Left renal cortex interstitium (tissue), 4 donors: ENCODE data around the gene OR6B1. TPM values are rescaled to one million over a fixed set of nuclear protein-coding genes. Genes with fewer than 3 reads are reported as not detected.
A peak's percentile ranks its signal among the peaks of the same experiment; 100 is the strongest.
"Not testable (repeated sequence)": the region's sequence is repeated elsewhere in the genome, so short reads cannot be mapped to it uniquely, and the experiment has no call there.

Source experiments
- DNase-seq, 4 donors: peaks; one replicate each; pipeline ENCODE4 v3.0.0-alpha.2; 2013; ENCODE audit warnings: low read depth in 4 of 4, low spot score in 2 of 4, missing footprints in 1 of 4
- polyA plus RNA-seq, 4 donors: library from polyadenylated mRNA; unstranded; fragments of 120-200 nt; gene quantifications; one replicate each; pipeline ENCODE4 v1.2.1, GENCODE V29; 2013; ENCODE audit not compliant: insufficient read length in 4 of 4

The OR6B1 gene
- polyA plus RNA-seq, 4 donors: 0.03 to 0.05 TPM; not detected in 2

- DNase-seq: no peak
Measured at GRCh38 chr7:144004703-144005102, 4.6 kb downstream of the OR6B1 start.

GRCh38 chr7:144006029-144006691, 6.0 kb downstream of the OR6B1 start:
- DNase-seq: no peak

- DNase-seq: no peak
Measured at GRCh38 chr7:144006692-144007042, 6.5 kb downstream of the OR6B1 start.

- no peak for DNase-seq
Measured at GRCh38 chr7:144009361-144009760, 9.2 kb downstream of the OR6B1 start.

DNA sequence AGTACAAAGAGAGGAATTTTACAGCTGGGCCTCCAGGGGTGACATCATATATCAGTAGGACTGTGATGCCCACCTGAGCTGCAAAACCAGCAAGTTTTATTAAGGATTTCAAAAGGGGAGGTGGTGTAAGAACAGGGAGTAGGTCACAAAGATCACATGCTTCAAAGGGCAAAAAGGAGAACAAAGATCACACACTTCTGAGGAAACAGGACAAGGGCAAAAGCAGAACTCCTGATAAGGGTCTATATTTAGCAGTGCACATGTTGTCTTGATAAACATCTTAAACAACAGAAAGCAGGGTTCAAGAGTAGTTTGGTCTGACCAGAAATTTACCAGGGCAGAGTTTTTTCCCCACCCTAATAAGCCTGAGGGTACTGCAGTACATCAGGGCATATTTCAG, 9.9 kb downstream of the OR6B1 start:
- not testable (repeated sequence) for DNase-seq

DNA sequence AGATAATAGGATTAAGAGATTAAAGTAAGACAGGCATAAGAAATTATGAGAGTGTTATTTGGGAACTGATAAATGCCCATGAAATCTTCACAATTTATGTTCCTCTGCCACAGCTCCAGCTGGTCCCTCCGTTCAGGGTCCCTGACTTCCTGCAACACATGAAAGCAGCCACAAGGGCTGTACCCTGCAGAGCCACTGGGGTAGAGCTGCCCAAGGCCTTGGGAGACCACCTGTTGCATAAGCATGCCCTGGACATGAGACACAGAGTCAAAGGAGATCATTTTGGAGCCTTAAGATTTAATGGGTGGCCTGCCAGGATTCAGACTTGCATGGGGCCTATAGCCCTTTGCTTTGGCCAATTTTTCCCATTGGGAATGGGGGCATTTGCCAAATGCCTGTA, 10.7 kb downstream of the OR6B1 start:
- not testable (repeated sequence) for DNase-seq

DNA sequence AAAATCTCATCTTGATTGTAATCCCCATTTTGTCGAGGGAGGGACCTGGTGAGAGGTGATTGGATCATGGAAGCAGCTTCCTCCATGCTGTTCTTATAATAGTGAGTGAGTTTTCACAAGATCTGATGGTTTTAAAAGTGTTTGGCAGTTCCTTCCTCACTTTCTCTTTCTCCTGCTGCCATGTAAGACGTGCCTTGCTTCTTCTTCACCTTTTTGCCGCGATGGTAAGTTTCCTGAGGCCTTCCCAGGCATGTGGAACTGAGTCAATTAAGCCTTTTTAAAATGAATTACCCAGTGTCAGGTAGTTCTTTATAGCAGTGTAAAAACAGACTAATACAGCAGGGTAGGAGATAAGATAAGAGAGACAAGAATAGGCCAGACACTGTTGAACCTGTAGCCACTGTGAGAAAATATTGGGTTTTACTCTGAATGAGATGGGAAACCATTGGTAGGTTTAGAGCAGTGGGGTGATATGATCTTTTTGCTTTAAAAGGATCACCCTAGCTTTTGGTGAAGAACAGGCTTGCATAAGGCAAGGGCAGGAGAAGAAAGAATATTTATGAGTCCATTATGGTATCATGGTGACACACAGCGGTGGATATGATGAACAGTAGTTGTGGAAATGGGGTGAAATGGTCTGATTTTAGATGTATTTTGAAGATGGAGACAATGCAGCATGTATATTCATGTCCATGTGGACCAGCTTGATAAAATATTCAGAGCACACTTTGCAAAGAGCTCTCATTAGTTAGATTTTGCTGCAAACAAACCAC, 11.5 kb downstream of the OR6B1 start:
- DNase-seq: no peak

DNA sequence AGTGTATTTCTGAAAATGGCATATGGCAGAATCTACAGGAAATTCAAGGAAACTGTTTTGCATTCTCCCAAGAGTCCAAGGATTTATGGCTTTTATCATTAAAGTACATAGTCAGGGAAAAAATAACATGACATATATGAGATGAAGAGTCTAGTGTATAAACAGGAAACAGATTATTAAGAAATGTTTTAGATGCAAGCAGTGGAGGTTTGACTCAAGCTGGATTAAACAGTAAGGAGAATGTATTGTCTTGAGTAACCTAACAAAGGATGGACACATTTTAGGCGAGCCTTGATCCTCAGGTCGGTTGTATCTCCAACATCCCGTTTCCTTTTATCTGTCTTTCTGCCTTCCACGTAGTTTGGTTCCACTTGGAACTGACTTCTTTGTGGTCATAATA, 17.9 kb downstream of the OR6B1 start:
- DNase-seq: no peak

DNA sequence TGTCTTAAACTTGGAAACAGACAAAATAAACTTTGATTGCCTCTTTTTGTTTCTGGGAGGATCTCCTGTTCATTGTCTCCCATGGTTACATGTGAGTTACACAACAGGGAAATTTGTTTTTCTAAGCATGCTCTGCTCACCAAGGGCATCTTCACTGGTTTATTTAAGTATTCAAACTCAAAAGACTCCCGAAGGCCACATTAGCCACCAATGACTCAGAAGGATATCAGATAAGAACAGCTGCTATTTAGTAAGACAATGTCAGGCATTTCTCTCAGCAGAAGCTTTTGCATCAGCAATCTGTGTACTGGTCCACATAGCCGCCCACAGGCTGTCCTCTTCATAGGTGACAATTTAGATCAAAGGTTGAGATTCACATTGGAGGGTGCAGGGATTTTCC, 19.3 kb downstream of the OR6B1 start:
- no peak for DNase-seq

- DNase-seq: no peak
Measured at GRCh38 chr7:144020340-144020739, 20.2 kb downstream of the OR6B1 start.

DNA sequence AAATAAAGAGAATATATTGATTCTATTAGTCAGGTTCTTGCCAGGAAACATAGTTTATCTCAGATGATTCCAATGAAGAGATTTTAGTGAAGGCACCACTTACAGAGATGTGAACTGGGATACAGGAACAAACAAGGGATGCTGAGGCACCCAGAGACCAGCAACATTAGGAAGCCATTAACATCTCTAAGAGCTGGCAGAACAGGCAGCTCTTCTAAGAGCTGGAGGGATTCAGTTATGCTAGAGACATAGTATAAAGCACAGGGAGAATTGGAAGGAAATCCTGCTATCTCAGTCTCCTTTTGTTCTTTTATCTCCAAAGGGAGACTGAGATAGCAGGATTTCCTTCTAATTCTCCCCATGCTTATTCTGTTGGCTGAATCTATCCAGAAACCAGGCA, 22.0 kb downstream of the OR6B1 start:
- no peak for DNase-seq

DNA sequence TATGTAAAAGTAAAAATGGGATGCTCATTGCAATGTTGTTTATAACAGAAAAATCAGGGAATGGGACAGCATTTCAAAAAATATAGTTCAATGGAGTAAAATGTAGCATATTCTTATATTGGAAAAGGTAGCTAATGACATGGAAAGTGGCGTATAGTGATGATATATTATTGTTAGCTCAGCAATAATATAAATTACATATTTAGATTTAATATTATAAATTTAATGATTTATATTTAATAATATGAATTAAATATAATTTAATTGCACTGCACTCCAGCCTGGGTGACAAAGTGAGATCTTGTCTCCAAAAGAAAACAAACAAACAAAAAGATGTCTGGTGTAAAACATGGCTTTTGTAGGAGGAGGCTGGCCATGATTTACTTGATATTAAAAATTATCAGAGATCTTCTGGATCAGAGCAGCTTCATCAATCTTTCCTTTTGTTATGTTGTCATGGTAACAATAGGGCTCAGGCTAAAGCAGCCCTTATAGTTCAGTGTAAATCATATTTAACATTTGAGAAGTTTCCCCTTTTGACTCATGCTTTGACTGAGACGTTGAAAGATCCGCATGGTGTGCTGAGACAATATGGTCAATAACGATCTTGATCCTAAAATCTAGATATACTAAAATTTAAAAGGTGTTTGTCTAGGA, 23.2 kb downstream of the OR6B1 start:
- DNase-seq: no peak

DNA sequence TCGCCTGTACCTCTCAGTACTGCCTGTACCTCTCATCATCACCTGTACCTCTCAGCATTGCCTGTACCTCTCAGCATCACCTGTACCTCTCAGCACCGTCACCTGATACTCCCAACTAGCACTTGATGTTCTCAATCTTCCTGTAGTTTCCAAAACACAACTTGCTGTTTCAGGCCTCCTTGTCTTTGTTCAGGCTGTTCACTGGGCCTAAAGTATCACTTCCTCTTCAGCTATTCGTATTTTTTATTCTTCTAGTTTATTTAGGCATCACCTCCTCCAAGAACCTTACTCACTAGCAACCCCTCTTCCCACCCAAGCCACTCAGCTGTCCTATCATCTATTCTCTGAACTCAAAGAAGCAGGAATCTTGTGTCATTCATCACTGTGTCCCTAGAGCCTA, 24.1 kb downstream of the OR6B1 start:
- no peak for DNase-seq

DNA sequence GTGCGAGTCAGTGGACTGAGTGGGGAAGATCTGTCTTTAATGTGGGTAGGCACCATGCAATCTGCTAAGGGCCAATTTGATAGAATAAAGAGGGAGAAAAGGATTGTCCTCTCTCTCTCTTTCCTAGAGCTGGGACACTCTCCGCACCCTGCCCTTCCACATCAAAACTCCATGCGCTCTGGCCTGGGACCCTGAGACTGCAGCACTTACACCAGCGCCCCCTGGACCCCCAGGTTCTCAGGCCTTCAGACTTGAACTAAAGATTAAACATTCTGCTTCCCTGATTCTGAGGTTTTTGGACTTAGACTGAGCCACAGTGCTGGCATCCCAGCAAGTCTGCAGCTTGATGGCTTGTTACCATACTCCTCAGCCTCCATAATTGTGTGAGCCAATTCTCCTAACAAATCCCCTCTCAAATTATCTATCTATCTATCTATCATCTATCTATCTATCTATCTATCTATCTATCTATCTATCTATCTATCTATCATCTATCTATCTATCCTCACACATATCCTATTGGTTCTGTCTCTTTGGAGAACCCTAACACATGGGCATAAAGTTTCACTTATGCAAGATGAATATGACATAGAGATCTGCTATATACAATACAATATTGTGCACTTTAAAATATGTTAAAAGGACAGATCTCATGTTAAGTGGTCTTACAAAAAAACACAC, 26.2 kb downstream of the OR6B1 start:
- no peak for DNase-seq

- DNase-seq: peak in 1 of 4 donors; percentile 9
Measured at GRCh38 chr7:144027070-144027469, 26.9 kb downstream of the OR6B1 start.

- DNase-seq: no peak
Measured at GRCh38 chr7:144027974-144028373, 27.9 kb downstream of the OR6B1 start.

DNA sequence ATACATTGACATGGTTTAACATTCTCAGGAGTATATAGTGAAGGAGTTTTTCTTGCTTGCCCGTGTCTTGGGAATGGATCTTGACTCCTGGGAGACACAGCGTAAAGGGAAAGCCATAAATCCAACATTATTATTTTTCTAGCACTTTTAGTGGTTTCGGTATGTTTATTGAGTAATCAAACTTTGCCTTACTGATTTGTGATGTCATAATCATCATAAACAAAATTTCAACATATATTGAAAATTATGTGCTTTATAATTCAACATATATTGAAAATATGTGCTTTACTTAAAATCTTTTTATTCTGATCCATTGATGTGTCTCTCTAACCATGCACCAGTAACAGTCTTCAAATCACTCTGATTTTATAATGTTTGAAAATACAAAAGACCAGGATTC, 28.4 kb downstream of the OR6B1 start:
- no peak for DNase-seq

DNA sequence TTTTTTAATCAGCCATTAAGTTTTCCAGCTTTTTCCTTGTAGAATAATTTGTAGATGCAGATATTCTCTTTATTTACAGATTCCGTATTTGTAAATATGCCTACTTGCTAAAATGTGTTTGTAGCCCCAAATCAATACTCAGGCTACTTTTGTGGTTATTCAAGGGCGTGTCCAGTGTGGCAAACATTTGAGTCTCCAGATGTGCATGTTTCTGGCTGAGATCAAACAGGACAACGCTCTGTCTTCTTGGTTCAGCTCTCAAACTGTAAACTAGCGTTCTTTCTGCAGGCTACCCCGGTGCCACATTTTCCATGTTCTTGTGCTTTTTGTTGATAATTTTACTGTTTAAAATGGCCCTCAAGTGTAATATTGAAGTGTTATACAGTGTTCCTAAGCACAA, 32.4 kb downstream of the OR6B1 start:
- DNase-seq: no peak

DNA sequence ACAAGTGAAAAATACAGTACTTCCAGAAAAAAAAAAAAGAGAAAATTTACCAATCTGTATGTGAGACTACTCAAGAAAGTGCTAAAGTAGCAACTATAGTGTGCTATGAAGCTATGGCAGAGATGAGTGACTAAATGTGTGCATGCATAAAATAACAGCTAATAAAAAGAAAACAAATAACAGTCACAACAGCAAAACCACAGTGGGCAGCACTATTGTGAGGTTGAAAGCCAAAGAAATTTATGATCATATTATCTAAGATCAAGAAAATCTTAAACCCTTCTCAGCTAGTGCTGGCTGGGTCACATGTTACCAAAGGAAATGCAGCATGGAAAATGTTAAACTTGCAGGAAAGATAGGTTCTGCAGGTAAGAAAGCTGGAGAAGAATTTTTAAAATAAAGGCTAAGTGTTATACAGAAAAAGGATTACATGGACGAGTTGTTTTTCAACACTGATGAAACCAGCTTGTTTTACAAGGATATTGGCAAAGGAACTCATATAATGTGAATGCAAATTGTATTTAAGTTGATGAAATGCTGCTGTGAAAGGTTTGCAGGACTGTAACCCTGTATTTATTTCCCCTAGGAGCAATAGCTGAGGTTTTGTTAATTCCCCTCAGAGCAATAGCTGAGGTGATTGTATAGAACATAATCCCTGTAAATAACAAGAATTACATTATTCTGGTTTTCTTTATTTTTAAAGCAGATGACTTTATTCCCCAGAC, 33.0 kb downstream of the OR6B1 start:
- DNase-seq: no peak

- DNase-seq: no peak
Measured at GRCh38 chr7:144035385-144035784, 35.3 kb downstream of the OR6B1 start.
